Fibroblast of peridontal ligament (primary cell): Measurements from ENCODE around the gene TPSB2.
"Not testable (repeated sequence)": the region's sequence is repeated elsewhere in the genome, so short reads cannot be mapped to it uniquely, and the experiment has no call there.

Experiments used
- DNase-seq: peaks from one replicate; pipeline ENCODE4 v3.0.0-alpha.2; 2010; ENCODE audit errors: extremely low read depth

The TPSB2 gene

DNA sequence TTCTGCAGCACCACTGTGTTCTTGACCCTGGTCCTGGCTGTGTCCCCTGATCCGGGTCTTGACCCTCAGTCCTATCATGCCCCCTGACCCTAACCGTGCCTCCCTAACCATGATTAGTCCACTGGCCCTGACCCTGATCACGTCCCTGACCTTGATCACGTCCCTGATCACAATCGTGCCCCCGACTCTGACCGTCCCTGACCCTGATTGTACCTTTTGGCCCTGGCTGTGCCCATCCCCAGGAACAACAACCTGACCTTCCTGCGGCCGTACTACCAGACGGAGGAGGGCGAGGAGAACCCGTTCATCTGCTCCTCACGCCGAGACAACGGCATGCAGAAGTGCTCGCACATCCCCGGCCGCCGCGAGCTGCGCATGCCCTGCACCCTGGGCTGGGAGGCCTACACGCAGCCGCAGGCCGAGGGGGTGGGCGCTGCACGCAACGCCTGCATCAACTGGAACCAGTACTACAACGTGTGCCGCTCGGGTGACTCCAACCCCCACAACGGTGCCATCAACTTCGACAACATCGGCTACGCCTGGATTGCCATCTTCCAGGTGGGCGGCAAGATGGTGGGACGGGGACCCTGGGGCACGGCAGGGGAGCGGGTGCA lies 29.9 kb downstream of the TPSB2 start:
- DNase-seq: no peak

GRCh38 chr16:1199347-1200013 lies 30.5 kb downstream of the TPSB2 start:
- no peak for DNase-seq

- not testable (repeated sequence) for DNase-seq
Measured at GRCh38 chr16:1198671-1199346, 31.2 kb downstream of the TPSB2 start.

DNA sequence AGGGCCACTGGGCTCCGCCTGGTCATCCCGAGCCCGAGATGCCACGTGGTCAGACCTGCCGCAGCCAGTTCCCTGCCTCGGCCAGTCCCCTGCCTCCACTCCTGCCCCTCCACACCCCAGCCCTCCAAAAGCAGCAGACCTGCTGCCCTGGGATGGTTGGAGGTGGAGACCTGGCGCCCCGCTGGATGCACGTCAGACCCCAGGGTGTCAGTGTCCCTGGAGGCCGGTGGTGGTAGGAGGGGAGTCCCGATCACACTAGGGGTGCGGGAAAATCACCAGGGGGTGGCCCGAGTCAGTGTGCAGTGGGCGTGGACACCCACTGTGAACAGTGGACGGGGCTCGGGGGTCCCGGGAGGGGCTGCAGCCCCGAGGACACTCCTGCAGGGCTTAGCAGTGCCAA lies 31.8 kb downstream of the TPSB2 start:
- DNase-seq: no peak

DNA sequence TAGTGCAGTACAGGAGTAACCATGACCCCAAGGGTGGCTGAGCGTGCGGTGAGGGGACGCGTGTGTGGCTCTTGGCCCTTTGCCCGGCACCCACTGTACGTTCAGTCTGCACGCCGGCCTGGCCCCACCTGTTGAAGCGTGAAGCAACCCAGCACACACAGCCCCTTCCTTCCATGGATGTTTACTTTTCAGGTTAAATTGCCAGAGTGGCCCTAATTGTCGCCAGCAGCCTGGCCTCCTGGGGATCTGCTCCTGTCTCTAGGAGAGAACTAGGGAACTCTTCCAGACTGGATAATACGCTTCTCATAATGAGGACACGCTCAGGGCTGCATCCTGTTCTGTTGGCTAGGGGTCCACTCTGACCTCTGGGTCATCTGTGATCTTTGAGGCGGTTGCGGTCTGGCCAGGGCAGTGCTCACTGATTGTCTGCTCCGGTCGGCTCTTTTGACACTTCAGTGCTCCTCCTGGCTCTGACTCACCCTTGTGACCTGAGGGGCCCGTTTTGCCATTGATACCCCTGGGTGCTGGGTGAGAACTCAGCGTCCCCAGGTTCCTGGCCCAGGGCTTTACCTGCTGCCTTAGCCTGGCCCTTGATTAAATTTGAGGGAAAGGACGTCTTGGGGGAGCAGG lies 32.6 kb downstream of the TPSB2 start:
- no peak for DNase-seq

DNA sequence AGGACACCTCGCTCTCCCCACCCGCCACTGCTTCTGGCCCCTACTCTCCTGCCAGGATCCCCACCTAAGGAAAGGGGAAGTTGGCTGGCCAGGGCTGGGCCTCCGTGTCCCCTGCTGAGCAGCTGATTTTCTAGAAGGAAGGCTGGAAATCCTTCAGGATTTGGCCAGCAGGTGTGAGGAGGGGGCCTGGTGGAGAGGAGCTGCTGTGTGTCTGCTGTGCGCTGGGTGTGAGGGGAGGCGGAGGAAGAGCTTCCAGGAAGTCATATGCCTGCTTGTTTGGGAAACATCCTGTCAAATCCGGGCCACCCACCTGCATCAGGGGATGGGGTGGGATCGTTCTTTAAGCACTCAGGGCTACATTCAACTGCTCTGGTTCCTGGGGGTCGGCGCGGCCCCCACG lies 33.5 kb downstream of the TPSB2 start:
- DNase-seq: no peak

GRCh38 chr16:1195393-1195666 lies 34.7 kb downstream of the TPSB2 start:
- no peak for DNase-seq

- DNase-seq: no peak
Measured at GRCh38 chr16:1194665-1195392, 35.2 kb downstream of the TPSB2 start.

GRCh38 chr16:1193825-1194581 lies 36.0 kb downstream of the TPSB2 start:
- DNase-seq: no peak

DNA sequence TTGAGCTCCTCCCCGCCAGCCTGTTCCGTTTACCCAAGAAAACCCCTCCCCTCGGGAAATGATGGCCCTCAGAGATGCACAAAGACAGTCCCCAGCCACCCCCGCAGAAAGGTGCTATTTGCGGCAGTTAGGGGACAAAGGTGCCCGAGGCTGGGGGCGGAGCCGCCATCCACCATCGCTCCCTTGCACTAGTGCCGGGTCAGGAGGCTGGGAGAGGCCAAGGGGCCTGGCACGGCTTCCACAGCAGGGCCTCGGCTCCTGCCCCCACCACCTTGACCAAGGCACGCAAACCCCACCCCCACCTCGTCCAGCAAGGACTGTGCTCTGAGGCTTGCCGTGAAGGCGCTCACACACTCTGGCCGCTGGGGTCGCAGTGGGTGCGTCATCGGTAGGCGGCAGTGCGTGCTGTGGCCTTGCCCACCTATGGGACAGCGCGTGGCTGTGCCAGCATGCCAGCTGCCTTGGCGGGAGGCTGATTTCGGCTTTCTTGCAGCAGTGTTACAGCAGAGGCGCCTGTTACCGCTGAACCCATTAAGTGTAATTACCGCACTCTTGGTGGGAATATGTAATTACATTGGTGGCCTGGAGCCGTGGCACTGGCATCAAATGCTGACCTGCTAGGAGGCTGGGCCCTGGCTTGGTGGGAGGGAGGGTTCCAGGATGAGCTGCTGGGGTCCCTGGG lies 36.7 kb downstream of the TPSB2 start:
- DNase-seq: peak; percentile 1

DNA sequence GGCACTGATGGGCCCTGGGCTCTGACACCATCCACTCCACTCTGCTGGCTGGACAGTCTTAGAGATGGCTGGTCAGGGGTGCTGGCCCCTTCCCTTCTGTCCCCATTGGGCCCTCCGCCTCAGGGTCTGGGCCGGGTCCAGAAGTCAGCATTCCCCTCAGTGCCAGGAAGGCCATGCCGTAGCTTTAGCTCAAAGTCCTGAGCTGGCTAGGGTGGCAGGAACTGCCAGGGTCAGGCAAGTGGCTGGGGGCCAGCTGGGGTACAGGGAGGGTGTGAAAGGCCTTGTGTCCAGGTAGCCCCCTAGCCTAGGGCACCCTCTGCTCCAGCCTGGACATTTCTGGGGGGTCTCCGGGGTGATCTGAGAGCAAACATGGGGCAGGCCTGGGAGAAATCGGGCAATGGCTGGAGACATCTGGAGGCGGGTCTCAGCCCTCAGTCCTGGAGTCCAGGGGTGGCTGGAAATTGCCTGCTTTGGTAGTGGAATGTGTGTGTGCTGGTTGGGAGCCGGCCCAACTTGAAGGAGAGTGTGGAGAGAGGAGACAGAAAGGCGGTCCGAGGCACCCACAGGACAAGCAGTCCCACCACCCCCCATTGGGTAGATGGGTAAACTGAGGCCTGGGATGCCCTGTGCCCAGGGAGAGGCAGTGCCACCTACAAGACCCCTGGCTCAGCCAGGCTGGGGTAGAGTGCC lies 37.5 kb downstream of the TPSB2 start:
- no peak for DNase-seq

- not testable (repeated sequence) for DNase-seq
Measured at GRCh38 chr16:1190789-1191188, 39.2 kb downstream of the TPSB2 start.

DNA sequence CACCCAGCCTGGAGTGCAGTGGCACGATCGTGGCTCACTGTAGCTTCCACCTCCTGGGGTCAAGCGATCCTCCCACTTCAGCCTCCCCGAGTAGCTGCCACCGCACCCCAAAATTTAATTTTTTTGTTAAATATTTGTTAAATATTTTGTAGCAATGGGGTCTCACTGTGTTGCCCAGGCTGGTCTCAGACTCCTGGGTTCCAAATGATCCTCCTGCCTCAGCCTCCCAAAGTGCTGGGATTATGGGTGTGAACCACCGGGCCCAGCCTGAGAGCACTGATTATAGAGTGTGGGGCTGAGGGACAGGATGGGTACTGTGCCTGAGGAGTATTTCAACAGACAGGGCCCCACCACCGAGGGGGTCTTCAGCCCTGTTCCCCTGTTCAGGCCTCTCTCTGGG lies 40.5 kb downstream of the TPSB2 start:
- DNase-seq: no peak

- peak; percentile 7 for DNase-seq
Measured at GRCh38 chr16:1188432-1189189, 41.4 kb downstream of the TPSB2 start.

- DNase-seq: not testable (repeated sequence)
Measured at GRCh38 chr16:1185460-1186207, 44.4 kb downstream of the TPSB2 start.

- no peak for DNase-seq
Measured at GRCh38 chr16:1184980-1185379, 45.0 kb downstream of the TPSB2 start.

DNA sequence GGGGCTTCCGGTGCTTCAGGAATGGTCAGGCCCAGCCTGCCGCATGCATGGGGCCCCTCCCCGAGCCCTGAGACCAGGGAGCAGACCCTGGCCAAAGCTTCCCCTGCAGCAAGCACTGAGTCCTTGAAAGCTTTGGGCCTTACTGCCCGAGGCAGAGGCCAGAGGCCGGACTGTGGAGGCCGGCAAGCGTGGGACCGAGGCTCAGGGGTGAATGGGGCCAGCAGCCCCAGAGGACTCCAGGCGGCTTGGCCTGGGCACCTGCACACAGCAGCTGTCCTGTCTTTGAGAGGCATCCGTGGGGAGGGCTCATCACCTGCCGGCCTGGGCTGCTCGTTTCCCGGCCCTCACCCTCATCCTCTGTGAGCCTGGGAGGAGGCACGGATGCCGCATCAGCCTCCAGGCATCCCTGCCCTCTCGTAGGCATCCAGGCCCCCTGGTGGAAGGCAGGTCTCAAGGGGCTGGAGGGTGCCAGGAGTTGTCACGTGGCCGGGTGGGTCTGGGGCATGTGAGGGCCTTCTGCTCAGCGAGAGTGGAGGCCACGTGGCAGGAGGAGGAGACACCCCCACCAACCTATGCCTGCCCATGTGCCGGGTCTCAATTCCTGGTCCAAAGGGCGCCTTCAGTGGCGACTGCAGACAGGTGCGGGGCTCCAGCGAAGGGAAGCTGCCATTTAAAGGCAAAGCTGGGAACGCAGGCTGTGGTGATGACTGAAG lies 45.7 kb downstream of the TPSB2 start:
- DNase-seq: no peak
